Activated T-helper 1 cell treated with Interleukin-2 at 50 U/mL for 16 hours (primary cell): ENCODE data around the gene FOXN3.

Source experiments
- DNase-seq: peaks from one replicate; pipeline ENCODE4 v3.0.0-alpha.2; 2020; ENCODE audit warnings: low read depth

Gene FOXN3, protein sequence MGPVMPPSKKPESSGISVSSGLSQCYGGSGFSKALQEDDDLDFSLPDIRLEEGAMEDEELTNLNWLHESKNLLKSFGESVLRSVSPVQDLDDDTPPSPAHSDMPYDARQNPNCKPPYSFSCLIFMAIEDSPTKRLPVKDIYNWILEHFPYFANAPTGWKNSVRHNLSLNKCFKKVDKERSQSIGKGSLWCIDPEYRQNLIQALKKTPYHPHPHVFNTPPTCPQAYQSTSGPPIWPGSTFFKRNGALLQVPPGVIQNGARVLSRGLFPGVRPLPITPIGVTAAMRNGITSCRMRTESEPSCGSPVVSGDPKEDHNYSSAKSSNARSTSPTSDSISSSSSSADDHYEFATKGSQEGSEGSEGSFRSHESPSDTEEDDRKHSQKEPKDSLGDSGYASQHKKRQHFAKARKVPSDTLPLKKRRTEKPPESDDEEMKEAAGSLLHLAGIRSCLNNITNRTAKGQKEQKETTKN

DNA sequence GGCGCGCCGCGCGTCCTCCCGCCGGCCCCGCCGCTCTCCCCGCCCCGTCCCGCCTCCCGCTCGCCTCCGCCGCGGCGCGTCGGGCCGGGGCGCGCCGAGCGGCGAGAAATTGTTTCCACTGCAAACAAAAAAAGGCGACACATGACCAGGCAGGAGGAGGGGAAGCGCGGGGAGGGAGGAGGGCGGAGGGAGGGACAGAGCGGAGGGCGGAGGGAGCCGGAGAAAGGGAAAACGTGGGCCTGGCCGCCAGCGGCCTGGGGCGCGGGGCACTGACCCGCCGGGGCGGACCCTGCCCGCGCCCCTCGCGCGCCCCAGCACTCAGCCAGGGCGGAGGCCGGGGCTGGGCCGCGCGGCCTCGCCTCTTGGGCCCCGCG lies at the start of gene FOXN3:
Gene FOXN3 (minus strand): TSS at position 143 of the 374 bp plus-strand sequence. CDS start 4,757 bp downstream, outside the sequence.
- peak; percentile 80 for DNase-seq

DNA sequence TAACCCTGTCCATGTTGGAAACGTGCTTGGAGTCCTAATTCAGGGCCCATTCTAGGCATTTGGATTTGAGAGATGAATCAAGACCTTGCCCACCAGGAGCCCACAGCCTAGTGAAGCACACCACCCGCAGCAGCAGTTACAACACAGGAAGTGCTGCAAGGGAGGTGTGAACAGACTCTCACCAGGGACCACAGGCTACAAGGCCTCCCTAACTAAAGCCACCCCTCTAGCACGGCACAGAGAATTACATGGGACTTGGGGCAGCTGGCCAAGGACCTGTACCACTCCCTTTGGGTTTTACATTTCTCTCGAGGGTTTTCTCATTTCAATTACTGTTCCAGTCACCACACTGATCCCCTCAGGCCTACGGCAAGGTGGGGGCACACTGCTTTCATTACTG lies 49.5 kb upstream of the FOXN3 start:
- no peak for DNase-seq

DNA sequence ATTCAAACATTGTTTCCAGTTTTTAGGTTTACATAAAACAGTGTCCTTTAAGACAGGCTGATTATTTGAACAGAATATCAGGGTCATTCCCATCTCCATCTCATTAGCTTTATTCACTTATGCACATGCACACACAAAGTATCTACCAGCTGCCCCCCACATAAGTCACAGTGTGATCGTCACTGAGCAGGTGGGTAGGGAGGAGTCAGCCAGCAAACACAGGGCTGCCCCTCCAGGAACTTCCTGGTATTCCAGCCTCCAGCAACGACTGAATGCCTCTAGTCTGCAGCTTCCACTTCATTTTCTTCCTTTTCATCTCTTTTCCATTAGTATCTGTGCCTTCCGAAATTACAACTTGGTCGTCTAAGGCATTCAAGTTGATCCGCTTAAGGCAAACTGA lies 48.8 kb upstream of the FOXN3 start:
- no peak for DNase-seq

DNA sequence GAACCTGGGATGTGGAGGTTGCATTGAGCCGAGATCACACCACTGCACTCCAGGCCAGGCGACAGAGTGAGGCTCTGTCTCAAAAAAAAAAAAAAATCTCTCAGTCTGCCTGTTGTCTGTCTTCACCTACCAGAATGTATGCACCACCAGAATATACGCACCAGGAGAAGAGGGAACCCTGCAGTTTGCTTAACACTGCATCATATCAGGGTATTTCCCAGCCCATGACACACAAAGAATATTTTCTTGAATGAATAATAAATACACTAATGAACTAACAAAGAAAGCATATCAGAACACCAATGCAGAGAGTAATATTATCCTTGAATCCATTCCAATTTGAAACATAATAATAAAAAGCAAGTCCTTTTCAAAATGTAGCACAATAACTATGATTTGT lies 44.2 kb upstream of the FOXN3 start:
- no peak for DNase-seq

DNA sequence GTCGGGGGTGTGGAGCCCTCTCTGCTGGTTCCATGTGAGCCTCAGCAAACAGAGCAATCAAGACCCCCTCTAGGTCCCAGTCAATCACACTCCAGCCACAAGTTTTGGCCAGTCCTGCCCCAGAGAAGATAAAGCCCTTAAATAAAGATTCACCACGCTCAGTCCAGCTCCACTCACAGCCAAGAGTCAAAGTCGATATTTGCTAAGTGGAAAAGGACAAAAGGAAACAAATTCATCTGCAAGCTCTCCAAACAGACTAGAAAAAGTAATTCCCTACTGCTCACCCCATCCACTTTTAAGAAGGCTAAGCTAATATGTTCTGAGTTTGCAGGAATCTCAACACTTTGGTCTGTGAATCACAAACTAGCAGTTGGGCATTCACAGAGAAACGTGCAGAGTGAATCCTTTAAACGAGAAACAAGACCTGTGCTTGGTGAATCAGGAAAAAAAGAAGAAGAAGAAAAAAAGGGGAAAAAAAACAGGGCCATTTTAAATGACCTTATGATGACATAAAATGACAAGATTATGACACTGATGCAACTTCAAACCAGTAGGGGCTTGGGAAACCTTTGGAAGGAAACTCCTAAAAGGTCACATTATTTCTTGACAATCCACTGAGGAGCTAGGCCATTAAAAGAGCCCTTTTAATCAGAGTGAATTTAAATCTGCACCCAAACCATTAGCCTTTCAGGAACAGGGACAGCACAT lies 41.8 kb upstream of the FOXN3 start:
- no peak for DNase-seq

DNA sequence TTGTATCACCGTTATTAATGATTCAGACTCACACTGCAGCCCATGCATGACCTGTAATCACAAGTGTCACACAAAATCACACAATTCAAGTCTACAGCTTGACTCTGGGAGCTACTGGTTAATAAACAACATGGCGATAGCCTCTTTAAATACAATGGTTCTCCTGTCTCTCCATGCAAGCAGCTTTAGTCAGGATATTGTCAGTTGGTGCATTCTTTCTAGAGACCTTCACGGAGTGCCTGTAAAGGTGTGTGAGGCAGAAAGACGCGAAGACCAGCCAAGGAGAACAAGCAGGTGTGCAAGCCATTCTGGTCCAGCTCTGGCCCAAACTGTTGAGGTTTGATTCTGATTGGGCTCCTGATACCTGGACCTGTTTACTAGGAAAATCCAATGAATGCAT lies 40.0 kb upstream of the FOXN3 start:
- DNase-seq = no peak

DNA sequence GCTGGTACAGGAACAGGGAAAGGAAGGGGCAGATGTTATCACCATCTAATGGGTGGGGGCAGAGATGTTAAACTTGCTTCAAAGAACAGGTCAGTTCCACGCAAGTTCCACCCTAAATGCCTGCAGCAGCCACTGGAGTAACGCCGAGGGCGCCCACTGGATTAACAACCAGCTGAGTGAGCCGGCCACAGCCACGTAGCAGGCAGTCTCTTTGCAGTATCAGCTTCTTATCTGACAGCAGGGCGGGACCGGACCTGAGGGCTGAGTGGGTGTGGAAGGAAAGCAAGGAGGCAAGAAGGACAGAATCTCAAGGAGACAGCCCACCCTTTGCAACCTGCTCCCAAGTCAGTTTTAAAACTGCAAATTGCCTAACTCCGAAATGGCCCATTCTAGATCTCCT lies 38.4 kb upstream of the FOXN3 start:
- no peak for DNase-seq

DNA sequence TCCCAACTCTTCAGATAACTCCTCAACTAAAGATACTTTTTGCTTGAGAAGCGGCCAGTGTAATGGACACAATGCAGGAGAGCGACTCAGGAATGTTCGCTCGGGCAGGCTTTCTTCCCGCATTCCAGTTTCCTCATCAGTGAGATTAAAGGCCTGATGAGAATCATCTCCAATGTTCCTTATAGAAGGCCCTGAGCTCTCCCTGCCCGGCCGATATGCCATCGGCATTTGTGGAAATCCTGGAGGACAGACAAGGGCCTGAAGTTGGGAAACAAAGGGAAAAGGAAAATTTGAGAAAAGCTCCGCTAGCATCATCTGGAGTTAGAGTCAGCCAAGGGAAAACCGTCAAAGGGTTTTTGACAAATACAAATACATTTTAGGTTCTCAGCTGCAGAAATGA lies 38.0 kb upstream of the FOXN3 start:
- no peak for DNase-seq

DNA sequence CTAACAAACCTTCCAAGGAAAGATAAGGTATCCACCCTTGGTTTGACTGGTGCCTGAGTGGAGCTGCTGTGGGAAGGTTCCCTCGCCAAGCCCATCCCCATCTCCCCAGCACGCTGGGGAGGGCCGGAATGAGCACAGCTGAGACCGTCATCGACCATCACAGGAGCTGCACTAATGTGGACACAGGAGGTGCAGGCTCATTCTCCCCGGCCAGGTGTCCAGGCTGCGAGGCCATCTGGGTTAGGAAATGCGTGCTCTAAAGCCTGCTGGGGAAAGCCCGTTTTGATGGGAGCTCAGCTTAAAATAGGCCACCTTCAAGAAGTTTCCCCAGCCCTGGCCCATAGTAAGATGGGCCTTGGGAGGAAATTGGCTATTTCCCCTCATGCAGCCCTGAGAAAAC lies 35.2 kb upstream of the FOXN3 start:
- no peak for DNase-seq

DNA sequence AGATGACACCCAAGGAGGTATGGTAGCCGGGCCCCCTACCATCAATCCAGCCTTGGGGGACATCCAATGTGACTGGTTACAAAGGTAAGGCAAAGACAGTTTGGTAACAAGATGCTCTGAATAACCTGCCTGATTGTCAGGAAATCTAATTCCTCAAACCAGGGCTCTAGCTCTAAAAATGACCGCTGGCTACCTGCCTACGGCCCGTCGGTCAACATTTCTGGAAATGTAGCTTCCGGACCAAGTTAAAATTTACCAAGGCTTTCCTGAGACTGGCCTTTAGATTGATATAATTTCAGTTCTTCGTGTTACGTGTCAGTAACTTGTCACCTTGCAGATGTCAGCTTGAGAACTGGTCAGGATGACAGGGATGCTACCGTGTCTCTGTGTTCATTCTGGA lies 34.2 kb upstream of the FOXN3 start:
- no peak for DNase-seq

DNA sequence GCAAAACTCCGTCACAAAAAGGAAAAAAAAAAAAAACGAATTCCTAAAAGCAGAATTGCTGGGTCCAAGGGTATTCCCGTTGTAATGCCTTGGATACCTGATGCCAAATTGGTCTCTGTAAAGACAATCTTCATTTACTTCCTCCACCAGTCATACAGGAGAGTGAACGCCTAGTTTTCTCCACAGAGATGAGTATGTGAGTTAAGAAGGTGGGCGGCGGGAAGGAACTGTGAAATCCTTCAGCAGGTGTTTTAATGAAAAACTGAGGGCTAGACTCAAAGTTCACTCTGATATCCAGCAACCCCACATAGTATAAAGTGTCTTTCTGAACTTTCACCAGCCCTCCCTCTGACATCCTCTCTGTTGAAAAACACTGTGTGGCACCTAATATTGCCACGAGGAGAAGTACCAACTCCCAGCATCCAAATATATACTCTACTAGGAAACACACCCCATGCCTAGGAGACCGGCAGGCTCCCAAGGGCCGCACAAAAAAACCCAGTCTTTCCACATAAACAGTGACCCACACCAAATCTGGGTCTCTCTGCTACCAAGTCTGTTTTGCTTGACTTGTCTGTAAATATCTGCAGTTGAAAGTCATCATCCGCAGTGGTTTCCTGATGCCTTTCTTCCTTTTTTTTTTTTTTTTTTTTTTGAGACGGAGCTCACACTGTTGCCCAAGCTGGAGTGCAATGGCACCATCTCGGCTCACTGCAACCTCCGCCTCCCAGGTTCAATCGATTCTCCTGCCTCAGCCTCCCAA lies 30.3 kb upstream of the FOXN3 start:
- DNase-seq = no peak

DNA sequence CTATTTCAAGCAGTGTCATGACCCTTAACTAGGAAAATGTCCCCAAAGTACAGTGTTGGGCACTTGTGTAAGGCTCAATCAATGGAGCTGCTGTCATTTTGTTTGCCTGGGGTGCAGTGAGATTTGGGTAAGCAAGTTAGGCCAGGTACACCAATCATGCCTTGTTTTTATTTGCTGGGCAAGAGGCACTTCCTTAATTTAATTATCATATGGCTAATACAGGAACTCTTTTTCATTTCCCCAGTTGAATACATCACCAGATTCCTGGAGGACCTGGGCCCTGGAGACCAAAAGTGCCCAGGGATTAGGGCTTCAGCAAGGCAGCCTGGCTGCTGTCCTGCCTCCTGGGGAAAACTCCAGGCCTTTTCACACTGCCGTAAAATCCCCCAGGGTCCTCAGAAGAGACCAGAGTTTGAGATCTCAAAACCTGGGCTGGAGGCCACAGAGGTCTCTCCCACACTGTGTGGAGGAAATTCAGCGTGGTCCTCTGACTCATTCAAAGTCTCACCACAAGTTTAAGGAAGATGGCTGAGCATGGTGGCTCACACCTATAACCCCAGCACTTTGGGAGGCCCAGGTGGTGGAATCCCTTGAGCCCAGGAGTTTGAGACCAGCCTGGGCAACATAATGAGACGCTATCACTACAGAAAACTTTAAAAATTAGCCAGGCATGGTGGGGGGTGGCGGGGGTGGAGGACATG lies 28.4 kb upstream of the FOXN3 start:
- no peak for DNase-seq

DNA sequence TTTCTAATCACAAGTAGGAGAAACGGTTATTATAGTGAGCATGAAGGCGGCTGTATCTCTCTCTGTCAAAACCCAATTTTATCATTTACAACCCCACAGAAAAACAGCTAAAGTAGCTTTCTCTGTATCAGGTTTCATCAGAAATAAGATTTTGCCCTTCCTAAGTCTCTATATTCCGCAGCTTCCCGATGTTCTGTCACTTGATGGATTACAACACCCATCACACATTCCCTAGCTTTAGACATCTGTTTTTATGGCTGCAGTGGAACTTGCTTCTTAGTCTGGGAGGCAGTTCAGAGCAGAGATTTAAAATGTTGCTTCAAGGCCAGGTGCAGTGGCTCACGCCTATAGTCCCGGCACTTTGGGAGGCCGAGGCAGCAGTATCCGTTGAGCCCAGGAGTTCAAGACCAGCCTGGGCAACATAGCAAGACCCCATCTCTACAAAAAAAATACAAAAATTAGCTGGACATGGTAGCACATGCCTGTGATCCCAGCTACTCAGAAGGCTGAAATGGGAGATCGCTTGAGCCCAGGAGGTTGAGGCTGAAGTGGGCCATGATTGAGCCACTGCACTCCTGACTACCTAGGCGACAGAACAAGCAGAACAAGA lies 27.6 kb upstream of the FOXN3 start:
- DNase-seq = no peak

DNA sequence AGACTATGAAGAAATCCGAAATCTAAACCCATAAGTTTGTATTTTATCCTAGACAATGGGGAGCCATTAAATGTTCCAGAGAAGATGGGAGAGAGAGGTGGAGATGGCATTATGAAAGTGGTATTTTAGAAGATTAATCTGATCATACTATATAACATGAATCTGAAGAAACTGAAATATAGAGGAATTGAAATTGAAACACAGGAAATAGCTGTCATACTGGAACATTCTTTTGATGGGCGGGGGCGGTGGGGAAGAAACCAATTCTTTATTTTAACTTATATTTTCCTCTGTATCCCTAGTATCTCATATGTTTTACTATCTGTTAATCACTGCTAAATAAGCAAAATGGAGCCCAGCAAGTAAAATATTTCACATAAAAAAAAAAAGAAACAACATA lies 27.0 kb upstream of the FOXN3 start:
- no peak for DNase-seq

DNA sequence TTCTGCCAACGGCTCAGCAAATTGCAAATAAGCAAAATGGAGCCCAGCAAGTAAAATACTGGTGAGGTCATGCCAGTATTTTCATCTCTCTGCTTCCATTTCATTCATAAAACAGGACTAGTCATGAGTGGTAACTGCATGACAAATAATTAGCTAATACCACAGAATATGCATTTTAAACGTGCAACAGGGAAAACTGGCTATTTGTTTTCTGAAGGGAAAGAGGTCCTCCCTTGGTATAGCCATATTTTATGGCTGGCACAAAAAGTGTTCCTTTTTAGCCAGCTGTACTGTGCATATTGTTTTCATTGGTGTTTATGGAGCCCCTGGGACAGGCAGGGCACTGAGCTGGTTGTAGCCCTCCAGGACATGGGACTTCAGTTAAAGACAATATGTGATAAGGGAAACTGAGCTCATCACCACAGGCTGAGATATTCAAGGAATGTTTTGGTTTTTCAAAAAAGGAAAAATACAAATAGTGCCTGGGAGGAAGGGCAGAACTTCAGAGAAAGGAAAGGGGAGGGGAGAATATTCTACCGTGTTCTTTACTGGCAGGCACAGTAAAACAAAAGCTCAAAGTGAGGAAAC lies 26.1 kb upstream of the FOXN3 start:
- no peak for DNase-seq

DNA sequence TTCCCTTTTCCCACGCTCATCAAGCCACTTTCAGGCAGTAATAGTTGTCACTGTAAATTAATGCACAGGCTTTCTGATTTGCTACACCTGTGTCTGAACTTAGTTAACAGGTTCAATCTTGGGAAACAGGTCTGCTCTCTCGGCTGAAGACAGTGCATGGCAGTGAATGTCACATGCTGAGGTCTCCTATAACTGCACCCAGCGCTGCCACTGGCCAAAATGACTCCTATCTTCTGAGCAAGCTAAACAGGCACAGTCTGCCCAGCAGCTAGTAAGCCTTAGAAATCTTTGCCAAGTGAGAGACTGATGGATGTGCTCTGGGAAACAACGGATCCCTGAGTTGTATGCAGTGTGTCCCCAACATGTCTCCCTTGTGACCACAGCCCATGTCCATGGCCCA lies 25.2 kb upstream of the FOXN3 start:
- no peak for DNase-seq

DNA sequence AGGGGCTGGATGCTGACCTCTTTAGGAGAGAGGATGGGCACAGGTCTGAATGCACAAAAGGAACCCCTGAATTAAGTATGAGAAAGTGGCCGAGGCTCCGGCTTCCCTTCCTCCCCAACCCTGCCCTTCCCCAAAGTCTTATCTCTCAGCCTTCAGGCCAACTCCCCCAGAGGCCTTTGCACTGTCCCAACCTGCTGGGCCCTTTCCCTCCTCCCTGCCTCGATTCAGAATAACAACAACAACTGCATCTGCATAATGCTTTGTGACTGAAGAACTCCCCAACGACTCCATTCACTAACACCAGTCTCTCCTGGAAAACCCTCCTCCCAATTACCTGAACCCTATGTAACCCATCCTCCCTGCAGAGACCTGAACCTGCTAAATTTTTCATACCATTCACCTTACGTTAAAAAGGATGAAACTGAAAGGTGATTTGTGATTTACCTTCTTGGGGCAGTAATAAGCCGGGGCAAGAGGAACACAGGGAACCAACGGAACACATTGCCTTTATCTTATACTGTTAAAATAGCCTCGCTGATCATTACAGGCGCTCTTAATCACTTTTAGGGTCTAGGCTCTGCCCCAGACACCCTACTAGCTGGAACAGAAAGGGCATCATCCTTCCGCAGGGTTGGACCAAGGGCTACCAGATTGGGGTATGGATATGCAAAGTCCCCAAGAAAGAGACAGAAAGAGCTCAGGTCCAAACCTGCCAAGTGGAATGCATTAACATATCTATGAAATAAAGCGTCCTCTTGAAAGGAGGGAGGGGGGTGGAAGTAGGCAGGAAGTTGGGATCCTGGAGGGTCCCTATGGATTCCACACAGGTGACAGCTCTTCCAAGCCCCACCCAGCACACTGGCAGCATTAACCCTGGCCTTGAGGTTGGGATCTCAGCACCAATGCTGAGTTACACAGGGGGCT lies 24.2 kb upstream of the FOXN3 start:
- no peak for DNase-seq

DNA sequence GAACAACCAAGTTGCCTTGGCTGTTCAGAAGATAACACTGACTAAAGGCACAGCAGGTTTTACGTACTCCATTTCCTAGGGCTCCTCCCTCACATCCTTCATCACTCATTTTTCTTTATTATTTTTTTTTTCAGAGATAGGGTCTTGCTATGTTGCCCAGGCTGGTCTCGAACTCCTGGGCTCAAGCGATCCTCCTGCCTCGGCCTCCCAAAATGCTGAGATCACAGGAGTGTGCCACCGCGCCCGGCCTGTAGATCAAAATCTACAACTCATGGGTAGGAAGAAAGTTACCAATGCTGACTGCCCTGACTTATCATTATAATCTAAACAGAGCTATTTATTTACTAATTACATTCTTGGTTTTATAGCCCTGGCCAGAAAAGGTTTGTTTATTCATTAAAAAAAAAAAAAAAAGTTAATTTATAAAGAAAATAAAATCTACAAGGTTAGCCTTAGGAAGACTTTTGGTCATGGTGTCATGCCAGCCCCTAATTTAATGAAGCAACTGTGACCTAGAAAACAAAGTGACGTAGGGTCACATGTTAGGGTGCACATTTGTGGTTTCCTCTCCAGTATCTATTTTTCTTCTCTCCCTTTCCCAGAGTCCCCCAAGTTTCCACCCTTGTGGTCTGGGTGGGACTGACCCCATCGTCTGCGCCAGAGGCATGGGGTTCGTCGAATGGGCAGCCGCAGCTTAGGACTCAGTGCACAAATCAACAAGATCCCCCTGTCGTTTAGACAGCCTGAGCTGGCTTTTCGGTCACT lies 19.0 kb upstream of the FOXN3 start:
- no peak for DNase-seq

DNA sequence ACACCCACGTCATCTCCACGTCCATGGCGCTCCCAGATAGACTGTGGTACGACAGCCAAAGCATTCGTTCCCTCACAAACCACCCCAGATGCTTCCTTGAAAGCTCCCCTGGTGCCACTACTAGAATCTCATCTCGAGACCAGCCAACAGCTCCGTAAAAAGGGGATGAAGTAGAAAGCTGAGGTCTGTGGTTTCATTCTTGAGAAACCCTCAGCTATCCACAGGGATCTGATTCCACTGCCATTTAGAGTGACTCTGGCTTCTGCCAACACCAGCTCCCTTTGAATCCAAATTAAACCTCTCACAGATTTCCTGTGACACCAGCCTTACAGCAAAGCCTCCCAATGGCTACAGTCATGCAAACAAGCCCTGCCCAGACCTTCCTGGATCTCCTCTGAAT lies 18.5 kb upstream of the FOXN3 start:
- no peak for DNase-seq

DNA sequence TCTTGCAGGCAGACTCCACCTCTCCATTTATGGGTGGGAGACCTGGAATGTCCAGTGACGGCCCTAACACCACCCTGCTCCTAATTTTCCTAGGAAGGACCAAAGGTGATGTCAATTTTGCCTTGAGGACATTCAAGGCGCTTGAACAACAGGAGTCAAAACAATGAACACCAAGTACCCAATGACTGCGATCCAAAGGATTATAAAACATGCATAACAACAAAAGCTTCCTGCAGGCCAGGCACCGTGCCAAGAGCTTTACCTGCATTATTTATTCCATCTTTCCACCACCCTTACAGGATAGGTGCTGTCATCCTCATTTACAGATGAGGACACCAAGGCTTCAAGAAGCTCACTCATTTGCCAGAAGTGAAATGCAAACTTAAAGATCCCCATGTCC lies 15.2 kb upstream of the FOXN3 start:
- no peak for DNase-seq
